Natural killer cell (primary cell): ENCODE results near the gene POP7. TPM values are rescaled to one million over a fixed set of nuclear protein-coding genes. Genes with fewer than 3 reads are reported as not detected.

ENCODE experiments used
- ATAC-seq, 3 donors: fragments of 150-1000 bp in 2 of 3; fragments of 200-7000 bp in 1 of 3; cut with Tn5 transposase; 1 replicate in 1 of 3; 2 replicates in 2 of 3; pipeline ENCODE4 v1.10.0; 2021; ENCODE audit warnings: mild to moderate bottlenecking in 2 of 3, moderate library complexity in 2 of 3
- DNase-seq, 2 donors: peaks; one replicate each; pipeline versions ENCODE4 v3.0.0 to v3.0.0-alpha.2; 2013 to 2021; ENCODE audit warnings: mixed read lengths in 1 of 2
- H3K27ac ChIP-seq: one replicate; pipeline ENCODE4 v1.5.1; 2013; ENCODE audit warnings: mild to moderate bottlenecking, low read length
- H3K27me3 ChIP-seq: one replicate; pipeline ENCODE4 v1.6.1; 2013; ENCODE audit warnings: low read length; ENCODE audit not compliant: control insufficient read depth, insufficient read depth
- H3K36me3 ChIP-seq: one replicate; pipeline ENCODE4 v1.6.1; 2013; ENCODE audit warnings: low read length; ENCODE audit not compliant: control insufficient read depth, insufficient read depth
- H3K4me1 ChIP-seq: one replicate; pipeline ENCODE4 v1.6.1; 2013; ENCODE audit warnings: low read length; ENCODE audit not compliant: control insufficient read depth, insufficient read depth
- H3K4me3 ChIP-seq: one replicate; pipeline ENCODE4 v1.5.1; 2013; ENCODE audit warnings: low read length
- H3K9me3 ChIP-seq: one replicate; pipeline ENCODE4 v1.6.1; 2013; ENCODE audit warnings: low read length; ENCODE audit not compliant: control insufficient read depth, insufficient read depth
- H3K27ac Mint-ChIP-seq, 2 donors: one replicate each; pipeline ENCODE4 v1.8.0; 2022; ENCODE audit warnings: mild to moderate bottlenecking in 2 of 2, mixed read lengths in 2 of 2, moderate library complexity in 1 of 2
- H3K27me3 Mint-ChIP-seq, 2 donors: one replicate each; pipeline ENCODE4 v1.8.0; 2022; ENCODE audit warnings: low read depth in 2 of 2, mixed read lengths in 2 of 2
- H3K36me3 Mint-ChIP-seq: one replicate; pipeline ENCODE4 v1.8.0; 2022; ENCODE audit warnings: mixed read lengths
- H3K4me1 Mint-ChIP-seq, 2 donors: one replicate each; pipeline ENCODE4 v1.8.0; 2022; ENCODE audit warnings: mixed read lengths in 2 of 2
- H3K4me3 Mint-ChIP-seq: one replicate; pipeline ENCODE4 v1.8.0; 2022; ENCODE audit warnings: mild to moderate bottlenecking, moderate library complexity, mixed read lengths
- H3K9me3 Mint-ChIP-seq, 2 donors: one replicate each; pipeline ENCODE4 v1.8.0; 2022; ENCODE audit warnings: mixed read lengths in 2 of 2
- CTCF ChIP-seq: fragments of 200-600 bp; IDR thresholded peaks from one replicate; pipeline ENCODE4 v1.8.0; 2022; ENCODE audit warnings: antibody characterized with exemption
- WGBS: methylation state at CpG from one replicate; pipeline ENCODE4 v1.1.7; 2013; ENCODE audit warnings: missing lambda C conversion rate; ENCODE audit not compliant: insufficient coverage; 5-methylcytosine and 5-hydroxymethylcytosine counted together
- intact Hi-C: fragments of 100-400 bp; cut with micrococcal nuclease; formaldehyde crosslinking; loops from one replicate; pipeline ENCODE4 v1.14.2; 2022
- total RNA-seq, 4 donors: library from RNA; stranded (reverse); fragments of 120-200 nt in 1 of 4; gene quantifications; one replicate each; pipeline versions ENCODE4 v1.2.3 to v1.2.4, GENCODE V29; 2013 to 2022

POP7 gene
- total RNA-seq, 3 donors from 2014 or later (not counting 1 experiment from before 2014, with no cell fraction given) = 17.6 to 22.1 (median 17.6) TPM

- H3K4me1 ChIP-seq = peaks cover 16% of the 10 kb centered on the region
- peak overlapping the region; percentile 86 for H3K27ac ChIP-seq
Observed at GRCh38 chr7:100705320-100705752, 585 bp upstream of the POP7 start.

GRCh38 chr7:100706672-100707311, 871 bp downstream of the POP7 start:
- no peak for DNase-seq
- Histone ChIP-seq H3K9me3 (no peaks in the 10 kb centered on the region), H3K36me3 (no peaks in the 10 kb centered on the region), H3K27me3 (no peaks in the 10 kb centered on the region), H3K4me3 (peak overlapping the region; percentile 86), H3K4me1 (peaks cover 16% of the 10 kb centered on the region), H3K27ac (peak overlapping the region; percentile 86)
- Mint-ChIP-seq H3K27me3 (no peaks in the 10 kb centered on the region), H3K4me3 (peak overlapping the region; percentile 98), H3K9me3 (no peaks in the 10 kb centered on the region), H3K4me1 (peaks cover 6 to 21% of the 10 kb centered on the region in 2 donors), H3K27ac (peak overlapping the region; percentile 89 to 97), H3K36me3 (no peaks in the 10 kb centered on the region)
- intact Hi-C loops = no loop called here
- 66% methylated on average over 34 of the region's 34 CpGs for WGBS
- ATAC-seq = no peak
- no peak for TF ChIP-seq CTCF

More at GRCh38 chr7:100705320-100705752, 585 bp upstream of the POP7 start:
- WGBS = under 1% methylated on average over 25 of the region's 25 CpGs
- ATAC-seq (peak; percentile 57 to 77 (median 61)), DNase-seq (peak; percentile 81 to 84)
- Mint-ChIP-seq H3K27me3 (peaks cover 0 to 5% of the 10 kb centered on the region in 2 donors), H3K36me3 (no peaks in the 10 kb centered on the region), H3K4me3 (peak overlapping the region; percentile 98), H3K9me3 (no peaks in the 10 kb centered on the region), H3K4me1 (peaks cover 6 to 21% of the 10 kb centered on the region in 2 donors), H3K27ac (peak overlapping the region; percentile 89 to 97)
- intact Hi-C loops = loop anchor here (1.0 to 2.0 kb wide), 2 partner anchors 20 to 145 kb away; no protein-coding TSS in a partner anchor
- no peaks in the 10 kb centered on the region for H3K9me3 ChIP-seq
- peak; percentile 99 for TF ChIP-seq CTCF
- no peaks in the 10 kb centered on the region for H3K27me3 ChIP-seq
- H3K4me3 ChIP-seq = peak overlapping the region; percentile 86
- H3K36me3 ChIP-seq = no peaks in the 10 kb centered on the region

- H3K4me3 Mint-ChIP-seq = peak overlapping the region; percentile 6
Observed at GRCh38 chr7:100708395-100708794, 2.5 kb downstream of the POP7 start.

More at GRCh38 chr7:100708395-100708794, 2.5 kb downstream of the POP7 start:
- H3K9me3 ChIP-seq = no peaks in the 10 kb centered on the region
- no peaks in the 10 kb centered on the region for H3K36me3 ChIP-seq
- peaks cover 6 to 21% of the 10 kb centered on the region in 2 donors for H3K4me1 Mint-ChIP-seq
- no peaks in the 10 kb centered on the region for H3K9me3 Mint-ChIP-seq
- no peak overlapping the region for H3K27ac ChIP-seq
- intact Hi-C loops = no loop called here
- H3K27me3 Mint-ChIP-seq = no peaks in the 10 kb centered on the region
- no peak for TF ChIP-seq CTCF
- ATAC-seq (no peak), DNase-seq (no peak)
- no peak overlapping the region for H3K27ac Mint-ChIP-seq
- H3K27me3 ChIP-seq = no peaks in the 10 kb centered on the region
- peaks cover 16% of the 10 kb centered on the region for H3K4me1 ChIP-seq
- no peak overlapping the region for H3K4me3 ChIP-seq
- WGBS = 97% methylated on average over 6 of the region's 6 CpGs
- no peaks in the 10 kb centered on the region for H3K36me3 Mint-ChIP-seq
